Stimulated activated CD8-positive, alpha-beta memory T cell treated with anti-CD3 and anti-CD28 coated beads, Interleukin-2, amount 100 ng/mL, for 1 hour (primary cell): Measurements from ENCODE around the gene MIXL1.
"Not testable (repeated sequence)": the region's sequence is repeated elsewhere in the genome, so short reads cannot be mapped to it uniquely, and the experiment has no call there.

Experiments
- DNase-seq, 2 donors: peaks; one replicate each; pipeline ENCODE4 v3.0.0-alpha.2; 2020; ENCODE audit warnings: low read depth in 2 of 2

MIXL1 gene

GRCh38 chr1:226223157-226223785, at the start of gene MIXL1:
MIXL1 (plus strand) TSS chr1:226223664; CDS start chr1:226223682, 18 bp downstream.
- no peak for DNase-seq

DNA sequence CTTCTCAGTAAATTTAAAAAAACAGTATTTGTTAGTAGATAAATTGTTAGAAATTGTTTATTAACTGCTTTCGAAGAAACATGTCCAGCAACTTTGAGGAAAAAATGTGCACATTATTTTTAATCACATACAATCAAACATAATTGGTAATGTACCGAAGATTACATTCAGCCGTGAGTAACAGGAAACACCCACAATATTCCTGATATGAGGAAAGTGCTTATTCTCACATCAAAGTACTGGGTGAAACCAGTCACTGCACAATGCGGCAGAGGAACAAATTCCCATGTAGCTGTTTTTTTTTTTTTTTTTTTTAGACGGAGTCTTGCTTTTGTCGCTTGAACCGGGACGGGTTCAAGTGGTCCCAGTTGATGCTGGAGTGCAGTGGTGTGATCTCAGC, 46.6 kb upstream of the MIXL1 start:
- no peak for DNase-seq

DNA sequence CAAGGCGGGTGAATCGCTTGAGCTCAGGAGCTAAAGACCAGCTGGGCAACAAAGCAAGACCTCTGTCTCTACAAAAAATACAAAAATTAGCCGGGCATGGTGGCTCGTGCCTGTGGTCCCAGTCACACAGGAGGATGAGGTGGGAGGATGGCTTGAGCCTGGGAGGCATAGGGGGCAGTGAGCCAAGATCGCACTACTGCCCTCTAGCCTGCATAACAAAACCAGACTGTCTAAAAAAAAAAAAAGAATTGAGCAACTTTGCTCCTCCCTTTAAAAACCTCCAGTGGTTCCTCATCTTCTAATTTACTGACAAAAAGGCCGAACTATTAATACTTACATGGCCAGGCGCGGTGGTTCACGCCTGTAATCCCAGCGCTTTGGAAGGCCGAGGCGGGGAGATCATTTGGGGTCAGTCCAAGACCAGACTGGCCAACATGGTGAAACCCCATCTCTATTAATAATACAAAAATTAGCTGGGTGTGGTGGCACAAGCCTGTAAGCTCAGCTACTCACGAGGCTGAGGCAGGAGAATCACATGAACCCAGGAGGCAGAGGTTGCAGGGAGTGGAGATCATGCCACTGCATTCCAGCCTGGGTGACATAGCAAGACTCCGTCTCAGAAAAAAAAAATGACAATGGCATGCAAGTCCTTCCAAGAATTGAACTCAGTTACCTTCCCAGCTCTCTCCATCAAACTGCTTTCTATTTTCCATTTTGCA, 41.3 kb upstream of the MIXL1 start:
- DNase-seq = no peak

DNA sequence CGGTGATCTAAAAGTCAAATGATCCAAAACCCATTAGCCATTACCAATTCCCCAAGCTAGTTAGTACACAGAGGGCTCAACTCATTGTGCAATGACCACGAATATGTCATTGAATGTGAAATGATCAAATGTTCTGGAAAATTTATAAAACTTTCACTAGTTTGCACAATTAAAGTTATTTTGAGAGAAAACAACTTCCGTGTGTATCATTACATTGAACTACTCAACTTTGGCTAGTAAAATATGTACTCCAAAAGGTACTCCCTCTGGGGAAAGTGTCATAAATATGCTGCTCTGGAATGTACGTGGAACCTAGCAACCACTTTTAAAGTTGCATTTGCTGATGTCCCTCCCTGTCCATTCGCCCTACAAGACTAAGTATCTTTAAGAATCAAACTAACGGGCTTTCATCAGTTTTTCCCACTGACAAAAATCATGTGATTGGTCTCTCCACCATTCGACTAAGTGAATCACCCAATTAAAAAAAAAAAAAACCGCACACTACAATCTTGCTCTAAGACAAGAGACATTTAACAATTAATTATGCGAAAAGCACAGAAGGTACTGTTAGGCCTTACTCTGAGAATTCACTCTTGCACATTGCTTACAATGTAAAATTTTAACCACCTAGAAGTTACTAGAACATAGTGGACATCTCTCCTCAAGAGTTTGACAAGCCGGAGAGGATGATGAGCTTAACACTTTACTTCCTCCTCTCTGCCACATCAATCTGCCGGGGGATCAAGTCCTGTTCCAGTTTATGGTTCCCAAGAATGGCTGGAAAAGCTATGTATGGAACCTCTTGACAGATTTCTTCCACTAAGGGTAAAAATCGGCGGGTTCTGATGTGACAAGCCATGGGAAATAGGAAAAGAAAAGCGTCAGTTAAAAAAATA, 38.1 kb upstream of the MIXL1 start:
- DNase-seq = no peak

- DNase-seq = peak; percentile 60 to 65
Observed at GRCh38 chr1:226186124-226187018, 37.1 kb upstream of the MIXL1 start, which contains the start of gene ACBD3. ACBD3 (minus strand) TSS chr1:226186741; CDS start chr1:226186675, 66 bp downstream.

DNA sequence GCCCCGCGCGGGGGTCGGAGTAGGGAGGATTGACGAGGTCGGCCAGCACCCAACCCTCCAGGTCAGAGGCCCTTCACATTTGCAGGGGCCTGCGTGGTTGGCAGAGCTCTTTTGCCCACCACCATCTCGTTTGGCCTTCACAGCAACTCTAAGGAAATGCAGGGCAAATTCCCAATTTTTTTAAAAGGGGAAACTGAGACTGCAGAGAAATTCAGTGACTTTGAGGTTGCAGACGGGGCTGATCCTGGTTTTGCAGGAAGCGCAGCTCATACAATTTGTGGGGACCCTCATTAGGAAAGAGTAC, 36.5 kb upstream of the MIXL1 start:
- no peak for DNase-seq

DNA sequence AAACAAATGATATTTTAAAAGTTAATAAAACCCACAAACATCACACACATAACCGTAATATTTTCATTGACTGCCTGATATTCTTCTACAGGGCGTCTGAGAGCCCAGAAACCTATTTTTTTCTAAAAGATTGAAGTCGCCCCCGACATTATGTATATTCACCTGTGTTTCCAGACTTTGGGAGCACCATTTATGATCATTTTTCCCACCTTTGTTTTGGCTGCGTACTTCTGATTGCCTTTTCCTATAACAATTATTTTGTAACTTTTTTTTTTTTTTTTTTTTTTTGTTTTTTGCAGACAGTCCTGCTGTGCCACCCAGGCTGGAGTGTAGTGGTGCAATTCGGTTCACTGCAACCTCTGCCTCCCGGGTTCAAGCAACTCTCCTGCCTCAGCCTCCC, 36.1 kb upstream of the MIXL1 start:
- DNase-seq = no peak

DNA sequence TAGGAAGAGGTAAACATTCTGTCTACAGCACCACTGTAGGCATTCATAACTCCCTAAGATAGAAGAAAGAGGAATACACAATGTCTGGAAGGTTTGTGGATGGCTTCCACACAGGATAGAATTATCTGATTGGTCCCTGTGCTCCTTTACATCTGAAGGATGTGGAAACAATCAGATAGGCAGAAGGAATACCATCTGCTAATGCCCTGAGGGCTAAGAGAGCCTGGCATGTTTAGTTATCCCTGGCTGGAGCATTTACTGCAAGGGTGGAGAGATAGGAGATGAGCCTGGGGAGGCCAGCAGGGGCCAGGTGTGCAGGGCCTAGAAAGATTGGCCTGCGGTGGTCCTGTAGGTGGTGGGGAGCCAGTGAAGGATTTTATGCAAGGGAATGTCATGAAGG, 28.3 kb upstream of the MIXL1 start:
- DNase-seq = no peak

GRCh38 chr1:226199971-226200370, 23.5 kb upstream of the MIXL1 start:
- no peak for DNase-seq

GRCh38 chr1:226201029-226201593, 22.4 kb upstream of the MIXL1 start:
- DNase-seq = no peak

GRCh38 chr1:226202246-226202645, 21.2 kb upstream of the MIXL1 start:
- no peak for DNase-seq

GRCh38 chr1:226202666-226203065, 20.8 kb upstream of the MIXL1 start:
- not testable (repeated sequence) for DNase-seq

- DNase-seq = no peak
Observed at GRCh38 chr1:226203240-226203639, 20.2 kb upstream of the MIXL1 start.

GRCh38 chr1:226203655-226204054, 19.8 kb upstream of the MIXL1 start:
- no peak for DNase-seq

DNA sequence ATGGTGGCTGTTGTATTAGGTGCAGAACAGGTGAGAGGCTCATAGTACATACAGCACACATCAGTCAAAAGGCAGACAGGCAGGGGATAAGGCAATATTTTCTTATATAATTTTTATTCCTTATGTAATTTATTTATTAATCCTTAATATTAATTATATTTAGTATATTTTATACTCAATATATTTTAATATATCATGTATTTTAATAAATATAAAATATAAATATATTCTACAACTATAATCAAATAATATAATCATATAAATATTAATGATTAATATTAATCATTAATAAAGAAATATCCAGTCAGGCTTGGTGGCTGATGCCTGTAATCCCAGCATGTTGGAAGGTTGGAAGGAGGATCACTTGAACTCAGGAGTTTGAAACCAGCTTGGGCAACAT, 19.3 kb upstream of the MIXL1 start:
- no peak for DNase-seq

DNA sequence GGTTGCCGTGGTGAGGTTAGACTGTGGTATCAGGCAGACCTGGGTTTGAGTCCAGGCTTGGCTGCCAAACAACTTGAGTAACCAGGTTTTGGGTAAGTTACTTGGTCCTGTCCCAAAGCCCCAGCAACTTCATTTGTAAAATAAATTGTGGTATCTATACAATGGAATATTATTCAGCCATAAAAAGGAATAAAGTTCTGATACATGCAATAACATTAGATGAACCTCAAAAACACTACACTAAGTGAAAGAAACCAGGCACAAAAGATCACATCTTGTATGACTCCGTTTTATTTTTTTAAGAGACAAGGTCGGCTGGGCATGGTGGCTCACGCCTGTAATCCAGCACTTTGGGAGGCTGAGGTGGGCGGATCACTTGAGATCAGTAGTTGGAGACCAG, 16.4 kb upstream of the MIXL1 start:
- no peak for DNase-seq

- DNase-seq = no peak
Observed at GRCh38 chr1:226209307-226210059, 14.0 kb upstream of the MIXL1 start.

DNA sequence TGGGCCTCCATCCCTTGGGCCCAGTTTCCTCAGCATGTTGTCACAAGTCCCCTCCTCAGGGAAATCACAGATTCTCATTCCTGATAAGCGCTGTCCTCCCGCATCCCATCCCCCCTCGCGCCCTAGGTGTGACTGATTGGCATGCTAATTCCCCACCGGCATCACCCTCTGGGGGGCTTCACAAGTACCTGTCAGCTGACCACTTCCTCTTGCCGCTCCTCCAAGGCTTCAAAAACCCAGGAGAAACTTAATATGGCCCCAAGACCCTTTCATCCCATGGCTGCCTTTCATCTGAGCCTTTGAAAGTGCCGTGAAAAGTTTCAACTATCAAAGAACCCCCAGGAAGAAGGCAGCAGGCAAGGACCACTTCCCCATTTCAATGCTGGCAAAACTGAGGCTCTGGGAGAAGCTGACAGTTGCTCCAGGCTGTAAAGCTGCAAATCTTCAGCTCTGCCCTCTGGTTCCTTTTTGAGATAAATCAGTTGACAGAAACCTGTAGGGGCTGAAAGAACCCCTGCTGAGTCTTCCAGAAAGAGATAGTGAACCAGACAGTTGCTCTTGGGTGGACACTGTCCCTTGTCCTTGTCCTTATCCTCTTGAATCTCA, 12.8 kb upstream of the MIXL1 start:
- DNase-seq = no peak

DNA sequence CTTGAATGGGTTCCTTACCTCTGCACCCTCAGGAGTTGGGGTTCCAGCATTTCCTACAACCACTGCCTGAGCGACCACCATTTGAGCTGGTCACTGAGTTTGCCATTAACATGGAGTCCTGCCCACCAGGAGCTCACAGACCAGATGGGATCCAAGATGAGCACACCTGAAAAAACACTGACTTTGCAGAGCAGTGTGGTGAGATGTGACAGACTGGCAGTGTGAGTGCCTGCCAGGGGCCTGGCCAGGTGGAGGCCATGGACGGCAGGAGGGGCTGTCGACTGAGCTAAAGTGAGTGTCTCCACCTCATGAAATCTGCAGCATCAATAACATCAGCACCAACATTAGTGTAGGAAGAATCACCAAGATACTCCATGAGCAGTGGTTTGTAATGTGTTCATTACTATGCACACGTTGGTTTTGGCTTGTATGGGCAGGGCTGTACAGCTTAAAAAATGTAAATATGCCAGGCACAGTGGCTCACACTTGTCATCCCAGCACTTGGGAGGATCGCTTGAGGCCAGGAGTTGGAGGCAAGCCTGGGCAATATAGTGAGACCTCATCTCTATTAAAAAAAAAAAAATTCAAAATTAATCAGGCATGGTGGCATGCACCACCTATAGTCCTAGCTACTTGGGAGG, 12.2 kb upstream of the MIXL1 start:
- DNase-seq = no peak

DNA sequence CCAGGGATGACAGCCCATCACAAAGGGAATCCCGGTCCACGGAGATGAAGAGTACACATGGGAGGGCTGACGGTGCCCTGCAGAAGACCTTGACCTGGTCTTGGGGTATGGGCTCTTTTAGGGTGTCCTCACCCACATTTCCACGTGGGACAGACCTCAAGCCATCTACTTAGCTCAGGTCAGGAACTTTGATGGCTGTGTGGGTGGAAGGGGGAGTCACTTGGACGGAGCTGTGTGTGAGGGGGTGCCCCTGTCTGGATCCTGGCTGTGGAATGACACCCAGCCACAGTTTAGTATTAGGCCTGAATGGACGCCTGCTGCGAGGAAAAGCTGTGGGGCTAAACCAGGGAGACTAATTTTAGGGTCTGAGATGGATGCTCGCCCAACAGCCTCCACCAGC, 10.9 kb upstream of the MIXL1 start:
- DNase-seq = no peak
